ENCODE measurements around the gene MANSC1. TPM values are rescaled to one million over a fixed set of nuclear protein-coding genes. Genes with fewer than 3 reads are reported as not detected.
A peak's percentile ranks its signal among the peaks of the same experiment; 100 is the strongest.

MANSC1 gene
- total and polyA plus RNA-seq, 9 of the 15 experiments (the other 6 are each of a cell fraction or from before 2014, with no cell fraction given) = 0.76 to 8.6 (median 3.1) TPM

- H4K20me1 ChIP-seq (replicated peaks; ENCODE audit: control insufficient read depth, insufficient read depth, low read length) = no peaks in the 10 kb centered on the region
- peak; percentile 60; the same call in 2 of the 3 replicates for ATAC-seq
- 0 out of 2 replicates have a peak overlapping the region, but pooled peaks have one; percentile 7 for H2AFZ ChIP-seq (ENCODE audit: low read depth, low read length)
- intact Hi-C loops (cut with micrococcal nuclease) = loop anchor here (1.0 kb wide), 1 partner anchor 247 kb away; no protein-coding TSS in a partner anchor
- ChIA-PET CTCF (ENCODE audit: low intra/inter-chr PET ratio) (interaction anchor here (0.7 to 1.8 kb wide), 4 partner anchors 245 to 377 kb away, joined by 4 to 7 read pairs (median 5); no protein-coding TSS in a partner anchor), POLR2A (interaction anchor here (1.4 kb wide), 1 partner anchor 14 kb away, joined by 3 read pairs; no protein-coding TSS in a partner anchor)
- no peaks in the 10 kb centered on the region for H3K9me3 ChIP-seq (replicated peaks; ENCODE audit: control insufficient read depth, insufficient read depth, low read depth, low read length)
- 0% methylated on average over 1 of the region's 1 CpG for WGBS (ENCODE audit: insufficient coverage, low coverage, missing lambda C conversion rate)
- no peak overlapping the region for H3K4me2 ChIP-seq (ENCODE audit: insufficient read depth, low read length)
- peak; percentile 36 to 72 (median 41) for DNase-seq (ENCODE audit: extremely low read depth in 1 of 4, low spot score in 3 of 4)
- peaks cover 0 to 4% of the 10 kb centered on the region in 2 experiments; a peak in 1 of 5 replicates for H3K4me1 ChIP-seq (replicated peaks in 1 of 2; ENCODE audit: control insufficient read depth in 2 of 2, insufficient read depth in 2 of 2, low read length in 2 of 2)
- H3K4me3 ChIP-seq = no peak overlapping the region
- peak; percentile 77 for FAIRE-seq
- H3K9me1 ChIP-seq (ENCODE audit: control insufficient read depth, insufficient read depth, low read length) = no peaks in the 10 kb centered on the region
- H3K36me3 ChIP-seq (ENCODE audit: control insufficient read depth, insufficient read depth, low read length) = no peaks in the 10 kb centered on the region
- H3K9ac ChIP-seq (ENCODE audit: insufficient read depth in 1 of 2, low read depth in 2 of 2, low read length in 2 of 2) = no peak overlapping the region
- in situ Hi-C loops (cut with MboI) = loop anchor here (25.0 kb wide), 1 partner anchor 766 kb away; no protein-coding TSS in a partner anchor
- no peak overlapping the region for H3K27ac ChIP-seq (ENCODE audit: extremely low read depth, low read depth, low read length)
- BruUV-seq (replicated peaks) = no TSS peak
- H3K79me2 ChIP-seq (ENCODE audit: control insufficient read depth, insufficient read depth, low read length) = no peaks in the 10 kb centered on the region
- no peaks in the 10 kb centered on the region for H3K27me3 ChIP-seq (ENCODE audit: control insufficient read depth in 2 of 2, insufficient read depth in 2 of 2, low read length in 2 of 2)
- TF ChIP-seq NCOA1 (IDR thresholded peaks at IDR 0.05; ENCODE audit: low read depth) (no peak), PKNOX1 (IDR thresholded peaks at IDR 0.05) (peak; percentile 5; the same call in 1 of the 2 replicates), CTCF (IDR thresholded peaks at IDR 0.05 in 2 of 3, conservative IDR thresholded peaks at IDR 0.05 in 1 of 3; ENCODE audit: insufficient read depth in 2 of 3, low read depth in 1 of 3, low read length in 3 of 3) (peak; percentile 50 to 71 (median 66); a peak in 5 of 6 replicates), EHMT2 (IDR thresholded peaks at IDR 0.05) (no peak), KDM2B (CRISPR knock-in tag; IDR thresholded peaks at IDR 0.05) (no peak), U2AF1 (optimal IDR thresholded peaks at IDR 0.05; ENCODE audit: low read depth, low read length) (no peak), RAD21 (CRISPR knock-in tag; conservative IDR thresholded peaks at IDR 0.05 in 1 of 2, IDR thresholded peaks at IDR 0.05 in 1 of 2) (peak; percentile 64 to 85), ZMIZ1 (IDR thresholded peaks at IDR 0.05; ENCODE audit: low read depth in 2 of 2, low read length in 2 of 2) (no peak), SMC3 (conservative IDR thresholded peaks at IDR 0.05; ENCODE audit: insufficient read depth, low read depth, low read length) (peak; percentile 48), CC2D1A (IDR thresholded peaks at IDR 0.05) (0 out of 2 replicates have a peak, but pooled peaks have one; percentile 24), DLX4 (CRISPR knock-in tag; IDR thresholded peaks at IDR 0.05) (no peak), ARID2 (IDR thresholded peaks at IDR 0.05) (peak; percentile 28; the same call in 1 of the 2 replicates), ZFX (CRISPR knock-in tag; IDR thresholded peaks at IDR 0.05) (no peak), DACH1 (IDR thresholded peaks at IDR 0.05; ENCODE audit: partially characterized antibody) (peak; percentile 39), KDM5B (IDR thresholded peaks at IDR 0.05; ENCODE audit: insufficient replicate concordance, low read depth, low read length) (no peak)
These were observed 22.2 kb downstream of the MANSC1 start for GRCh38 chr12:12327802-12328201.

Data from K562 (cell line).